Astrocyte of the cerebellum (primary cell): ENCODE measurements around the gene SHISAL2B.
A peak's percentile ranks its signal among the peaks of the same experiment; 100 is the strongest.

Experiments used
- DNase-seq: peaks from one replicate; pipeline ENCODE4 v3.0.0-alpha.2; 2011; ENCODE audit warnings: low read depth
- H3K4me3 ChIP-seq: 2 replicates; pipeline ENCODE4 v1.5.1; 2011; ENCODE audit warnings: mild to moderate bottlenecking, low read depth, low read length, moderate library complexity
- in situ Hi-C: cut with HindIII; loops from 2 replicates; pipeline ENCODE4 v1.10.0; 2017; ENCODE audit warnings: low sequenced_read_pairs
- TF ChIP-seq, protein P1 (sequence below): IDR thresholded peaks from 2 replicates; pipeline ENCODE4 v1.5.1; 2012; ENCODE audit warnings: low read length, low read depth, moderate library complexity, mild to moderate bottlenecking; ENCODE audit errors: missing control alignments

SHISAL2B gene

DNA sequence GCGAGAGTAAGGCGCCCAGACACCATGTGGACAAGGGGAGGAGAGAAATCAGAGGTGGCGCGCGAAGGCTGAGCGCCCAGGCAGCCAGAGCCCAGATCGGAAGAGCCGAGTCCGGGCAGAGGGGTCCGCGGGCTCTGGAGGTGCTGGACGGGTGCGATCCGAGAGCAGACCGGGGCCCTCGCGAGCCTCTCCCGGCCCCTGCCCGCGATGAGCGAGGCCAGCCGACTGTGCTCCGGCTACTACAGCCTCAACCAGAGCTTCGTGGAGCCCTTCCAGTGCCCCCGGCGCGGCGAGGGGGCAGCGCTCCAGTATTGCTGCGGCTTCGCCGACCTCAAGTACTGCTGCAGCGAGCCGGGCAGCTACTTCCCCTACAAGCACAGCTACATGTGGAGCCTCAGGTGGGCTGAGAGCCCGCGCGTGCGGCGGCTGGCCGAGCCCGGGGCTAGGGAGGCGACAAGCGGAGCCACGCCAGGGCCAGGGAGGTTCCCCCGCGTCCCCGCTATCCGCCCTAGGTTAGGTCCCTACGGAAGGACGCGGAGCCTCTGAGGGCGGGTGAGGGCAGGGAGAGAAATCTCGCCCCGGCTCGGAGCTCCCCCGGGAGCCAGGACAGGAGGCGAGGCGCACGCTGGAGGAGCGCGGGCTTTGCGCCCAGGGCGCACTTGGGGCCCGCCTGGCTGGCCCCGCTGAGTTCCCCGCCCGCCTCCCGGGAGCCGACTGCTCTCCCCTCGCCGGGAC lies at the start of gene SHISAL2B:
SHISAL2B (plus strand) TSS at position 87 of the 735 bp plus-strand sequence; CDS start at position 208, 121 bp downstream.
- H3K4me3 ChIP-seq, result peak within 1 kb of the TSS; percentile 38
- in situ Hi-C loops, result no loop called here
- TF ChIP-seq, protein P1, sequence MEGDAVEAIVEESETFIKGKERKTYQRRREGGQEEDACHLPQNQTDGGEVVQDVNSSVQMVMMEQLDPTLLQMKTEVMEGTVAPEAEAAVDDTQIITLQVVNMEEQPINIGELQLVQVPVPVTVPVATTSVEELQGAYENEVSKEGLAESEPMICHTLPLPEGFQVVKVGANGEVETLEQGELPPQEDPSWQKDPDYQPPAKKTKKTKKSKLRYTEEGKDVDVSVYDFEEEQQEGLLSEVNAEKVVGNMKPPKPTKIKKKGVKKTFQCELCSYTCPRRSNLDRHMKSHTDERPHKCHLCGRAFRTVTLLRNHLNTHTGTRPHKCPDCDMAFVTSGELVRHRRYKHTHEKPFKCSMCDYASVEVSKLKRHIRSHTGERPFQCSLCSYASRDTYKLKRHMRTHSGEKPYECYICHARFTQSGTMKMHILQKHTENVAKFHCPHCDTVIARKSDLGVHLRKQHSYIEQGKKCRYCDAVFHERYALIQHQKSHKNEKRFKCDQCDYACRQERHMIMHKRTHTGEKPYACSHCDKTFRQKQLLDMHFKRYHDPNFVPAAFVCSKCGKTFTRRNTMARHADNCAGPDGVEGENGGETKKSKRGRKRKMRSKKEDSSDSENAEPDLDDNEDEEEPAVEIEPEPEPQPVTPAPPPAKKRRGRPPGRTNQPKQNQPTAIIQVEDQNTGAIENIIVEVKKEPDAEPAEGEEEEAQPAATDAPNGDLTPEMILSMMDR, result no peak
- no peak for DNase-seq

DNA sequence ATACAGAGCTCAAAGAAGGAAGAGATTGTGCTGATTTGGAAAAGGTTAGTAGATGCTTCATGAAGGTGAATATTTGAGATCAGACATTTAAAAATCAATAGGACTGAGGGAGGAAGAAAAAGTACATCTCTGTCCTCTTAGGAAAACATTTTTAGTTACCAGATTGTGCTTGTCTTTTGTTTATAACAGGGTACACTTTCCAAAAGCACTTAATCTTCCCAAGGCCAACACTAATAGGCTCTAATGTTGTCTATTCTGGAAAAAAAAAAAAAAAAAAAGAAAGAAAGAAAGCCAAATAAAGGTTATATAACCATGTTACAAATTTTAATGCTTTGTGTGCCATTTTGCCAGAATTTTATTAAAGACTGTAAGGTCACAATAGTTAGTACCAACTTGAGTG lies 45.5 kb upstream of the SHISAL2B start:
- H3K4me3 ChIP-seq, result no peak overlapping the region
- DNase-seq, result no peak
- TF ChIP-seq, protein P1, result no peak
- in situ Hi-C loops, result no loop called here

GRCh38 chr5:64646169-64646568 lies 44.1 kb upstream of the SHISAL2B start:
- DNase-seq, result no peak
- in situ Hi-C loops, result no loop called here
- no peak overlapping the region for H3K4me3 ChIP-seq
- TF ChIP-seq, protein P1, result no peak

- H3K4me3 ChIP-seq, result no peak overlapping the region
- TF ChIP-seq, protein P1, result no peak
- in situ Hi-C loops, result no loop called here
- no peak for DNase-seq
These were observed 40.8 kb upstream of the SHISAL2B start for GRCh38 chr5:64649512-64649911.

DNA sequence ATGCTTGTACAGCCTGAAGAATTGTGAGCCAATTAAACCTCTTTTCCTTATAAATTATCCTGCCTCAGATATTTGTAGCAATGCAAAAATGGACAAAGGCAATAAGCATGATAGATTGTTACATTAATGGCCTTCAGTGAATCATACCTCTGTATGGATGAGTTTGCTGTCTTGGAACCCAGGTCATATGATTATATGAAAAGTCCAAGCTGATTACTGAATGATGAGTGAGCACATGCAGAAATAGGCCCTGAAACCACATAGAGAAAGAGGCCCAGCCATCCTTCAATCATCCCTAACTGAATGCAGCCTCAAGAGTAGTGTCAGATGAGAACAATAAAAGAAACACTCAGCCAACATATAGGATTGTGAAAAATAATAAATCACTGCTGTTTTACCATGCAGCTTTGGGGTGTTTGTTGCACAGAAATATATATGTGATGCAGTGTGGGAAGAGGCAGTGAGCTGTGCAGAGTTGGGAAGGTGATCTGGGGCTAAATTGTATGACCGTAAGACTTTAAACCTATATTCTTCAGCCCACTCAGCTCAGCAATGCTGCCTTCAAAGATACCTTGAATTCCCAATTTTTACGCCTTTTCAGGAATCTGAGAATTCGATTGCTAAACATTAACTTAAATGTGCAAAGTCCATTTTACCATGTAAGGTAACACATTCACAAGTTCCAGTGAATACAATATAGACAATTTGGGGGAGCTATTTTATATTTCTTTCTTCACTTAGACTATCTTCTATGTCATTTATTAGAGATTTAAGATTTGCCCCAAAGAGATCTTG lies 36.3 kb upstream of the SHISAL2B start:
- no peak for DNase-seq
- H3K4me3 ChIP-seq, result no peak overlapping the region
- TF ChIP-seq, protein P1, result no peak
- in situ Hi-C loops, result no loop called here

DNA sequence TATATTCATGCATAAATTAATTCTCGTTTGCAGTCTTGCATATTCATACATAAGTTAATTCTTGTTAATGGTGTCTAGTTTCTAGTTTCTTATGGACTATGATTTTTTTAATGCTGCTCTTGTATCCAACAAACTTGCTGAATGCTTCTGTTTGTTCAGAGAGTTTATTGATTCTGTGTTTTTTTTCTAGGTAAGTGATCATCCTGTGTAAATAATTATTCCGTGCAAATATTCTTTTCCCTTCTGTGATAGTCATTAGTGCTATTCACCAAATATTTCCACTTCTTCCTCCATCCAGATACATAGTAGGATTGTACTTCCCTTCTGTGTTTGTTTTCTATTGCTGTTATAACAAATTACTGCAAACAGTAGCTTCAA lies 35.8 kb upstream of the SHISAL2B start:
- H3K4me3 ChIP-seq, result no peak overlapping the region
- in situ Hi-C loops, result no loop called here
- TF ChIP-seq, protein P1, result no peak
- no peak for DNase-seq
